GM21786 (cell line): ENCODE data around the gene ZSCAN32.

Source experiments
- ATAC-seq: cut with Tn5 transposase; IDR thresholded peaks from one replicate; pipeline ENCODE4 v1.9.1; 2021; ENCODE audit not compliant: unreplicated experiment

ZSCAN32 gene

DNA sequence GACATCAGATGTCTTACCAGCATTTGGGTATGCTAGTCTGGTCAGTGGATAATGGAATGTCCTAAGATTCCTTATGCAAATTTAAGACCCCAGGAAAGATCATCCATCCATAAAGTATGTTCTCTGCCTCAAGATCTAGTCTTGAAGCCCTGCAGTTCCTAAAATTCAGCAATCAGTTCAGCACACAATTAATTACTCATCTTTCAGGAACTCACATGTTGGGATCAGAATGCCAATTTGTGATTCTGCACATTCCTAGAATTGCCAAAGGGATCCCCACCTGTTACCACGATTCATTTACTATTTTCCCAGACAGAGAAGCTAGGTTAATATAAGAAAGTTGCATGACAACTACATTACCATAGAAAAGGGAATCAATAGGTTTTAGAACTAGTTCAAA, 41.9 kb downstream of the ZSCAN32 start:
- no peak for ATAC-seq

GRCh38 chr16:3356118-3356517, 44.7 kb downstream of the ZSCAN32 start:
- ATAC-seq, result no peak

GRCh38 chr16:3355589-3355988, 45.2 kb downstream of the ZSCAN32 start, which contains the start of gene OR2C1:
OR2C1 (plus strand) TSS chr16:3355889; CDS start chr16:3355941, 52 bp downstream.
- no peak for ATAC-seq

DNA sequence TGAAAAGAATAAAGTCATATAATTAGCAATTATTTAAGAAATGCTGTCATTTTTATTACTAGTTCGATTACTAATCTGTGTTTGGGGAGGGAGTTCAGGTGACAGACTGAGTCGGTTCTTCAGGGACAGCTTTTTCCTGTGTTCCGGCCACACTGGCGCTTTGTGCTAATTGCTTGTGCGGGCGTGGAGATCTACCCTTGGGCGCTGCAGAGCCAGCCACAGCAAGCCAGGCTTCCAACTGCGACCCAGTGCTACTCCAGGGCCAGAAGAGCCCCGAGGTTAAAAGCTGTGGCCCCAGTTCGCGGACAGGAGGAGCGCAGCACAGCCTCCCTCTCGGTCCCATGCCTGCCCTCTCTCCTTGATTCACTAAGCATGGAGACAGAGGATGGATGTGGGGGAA, 51.6 kb downstream of the ZSCAN32 start:
- no peak for ATAC-seq

DNA sequence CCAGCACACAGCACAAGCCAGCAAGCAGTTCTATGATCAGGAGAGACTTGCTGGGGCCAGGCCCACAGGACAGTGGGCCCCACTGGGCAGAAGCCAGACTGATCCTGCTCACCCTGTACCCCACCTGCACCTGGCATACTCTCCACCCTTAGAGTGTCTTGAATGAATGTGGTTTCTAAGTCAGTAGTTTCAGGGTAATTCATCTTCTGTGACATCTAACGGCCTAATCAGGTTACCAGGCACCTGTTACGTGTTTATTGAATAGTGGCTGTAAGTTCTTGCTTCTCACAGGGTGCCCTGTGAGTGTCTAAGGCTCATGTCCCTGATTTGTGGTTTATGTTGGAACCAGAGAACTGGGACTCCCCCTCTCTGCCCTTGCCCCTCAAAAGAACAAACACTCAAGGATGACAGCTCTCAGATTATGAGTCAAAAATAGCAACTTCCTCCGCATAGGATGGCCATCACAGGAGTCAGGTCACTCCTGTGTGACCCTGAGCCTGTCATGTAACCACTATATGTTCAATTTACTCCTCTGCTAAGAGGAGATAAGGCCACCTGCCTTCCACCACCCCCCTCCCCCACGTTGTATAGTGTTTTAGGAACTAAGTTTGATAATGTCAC, 52.1 kb downstream of the ZSCAN32 start:
- no peak for ATAC-seq

DNA sequence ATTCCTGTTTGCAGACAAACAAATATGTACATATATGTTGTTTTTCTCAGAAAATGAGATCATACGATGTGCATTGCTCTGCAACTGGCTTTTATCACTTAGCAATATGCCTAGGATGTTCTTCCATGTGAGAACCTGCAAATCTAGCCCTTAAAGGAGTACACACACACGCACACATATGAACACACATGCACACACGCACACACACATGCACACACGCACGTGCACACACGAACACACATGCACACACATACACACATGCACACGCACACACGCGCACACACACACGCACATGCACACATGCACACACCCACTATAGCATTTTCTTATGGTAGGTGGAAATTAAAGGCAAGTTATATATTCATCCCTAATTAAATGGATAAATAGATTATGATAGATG, 53.2 kb downstream of the ZSCAN32 start:
- ATAC-seq, result no peak

GRCh38 chr16:3346041-3346440, 54.8 kb downstream of the ZSCAN32 start:
- ATAC-seq, result no peak
